SK-N-SH (cell line): ENCODE results near the gene LSS. TPM values are rescaled to one million over a fixed set of nuclear protein-coding genes. Genes with fewer than 3 reads are reported as not detected.
"Not testable (repeated sequence)": the region's sequence is repeated elsewhere in the genome, so short reads cannot be mapped to it uniquely, and the experiment has no call there.

ENCODE experiments used
- CTCF ChIA-PET: fragments of 300-600, 350-600 bp; formaldehyde crosslinking; extraction: SDS; loops from one replicate; lab custom pipeline; 2021; lab: Yijun Ruan, JAX
- POLR2A ChIA-PET: fragments of 350-600 bp; sonication (Branson Sonifier 250); formaldehyde crosslinking; extraction: SDS; loops from one replicate; lab custom pipeline; 2020; ENCODE audit warnings: antibody characterized with exemption, inconsistent platforms; lab: Yijun Ruan, JAX
- DNase-seq: peaks from one replicate; pipeline ENCODE4 v3.0.0; 2012
- H2AFZ ChIP-seq: fragments of 200-600 bp; sonication (generic); 2 replicates; pipeline ENCODE4 v1.8.1; 2016; ENCODE audit warnings: antibody characterized with exemption, mild to moderate bottlenecking, low read depth
- H3F3A ChIP-seq: fragments of 200-600 bp; sonication (generic); replicated peaks from 2 replicates; pipeline ENCODE3; 2016; ENCODE audit warnings: antibody characterized with exemption, mild to moderate bottlenecking; ENCODE audit not compliant: insufficient read depth
- H3K27ac ChIP-seq, 2 experiments: fragments of 200-500 bp in 1 of 2; fragments of 200-600 bp in 1 of 2; sonication (Bioruptor generic) in 1 of 2; sonication (generic), shearing (Covaris generic) in 1 of 2; 2 replicates each; pipeline versions ENCODE4 v1.5.1 to v1.6.1; 2014 to 2016; ENCODE audit warnings: low read depth in 2 of 2, inconsistent platforms in 1 of 2, low read length in 1 of 2, mild to moderate bottlenecking in 1 of 2, mixed read lengths in 1 of 2
- H3K27me3 ChIP-seq: fragments of 200-600 bp; sonication (generic), shearing (Covaris generic); 2 replicates; pipeline ENCODE4 v1.6.1; 2016; ENCODE audit warnings: mixed run types; ENCODE audit not compliant: insufficient read depth
- H3K36me3 ChIP-seq, 2 experiments: fragments of 200-500 bp in 1 of 2; fragments of 200-600 bp in 1 of 2; sonication (Bioruptor generic) in 1 of 2; sonication (generic) in 1 of 2; replicated peaks in 1 of 2; 2 replicates each; pipeline versions ENCODE3 to v1.5.1; 2014 to 2016; ENCODE audit warnings: low read length in 1 of 2, mild to moderate bottlenecking in 1 of 2; ENCODE audit not compliant: insufficient read depth in 2 of 2, control insufficient read depth in 1 of 2
- H3K4me1 ChIP-seq, 2 experiments: fragments of 200-500 bp in 1 of 2; fragments of 200-600 bp in 1 of 2; sonication (Bioruptor generic) in 1 of 2; sonication (generic), shearing (Covaris generic) in 1 of 2; 2 replicates each; pipeline versions ENCODE4 v1.5.1 to v1.6.1; 2014 to 2016; ENCODE audit warnings: low read depth in 1 of 2, low read length in 1 of 2, mixed run types in 1 of 2; ENCODE audit not compliant: insufficient read depth in 2 of 2, control insufficient read depth in 1 of 2
- H3K4me2 ChIP-seq: fragments of 200-600 bp; sonication (generic), shearing (Covaris generic); 2 replicates; pipeline ENCODE4 v1.6.1; 2017; ENCODE audit warnings: mixed run types
- H3K4me3 ChIP-seq, 2 experiments: fragments of 200-500 bp in 1 of 2; fragments of 200-600 bp in 1 of 2; sonication (Bioruptor generic) in 1 of 2; sonication (generic), shearing (Covaris generic) in 1 of 2; 2 replicates each; pipeline versions ENCODE4 v1.5.1 to v1.8.1; 2014 to 2016; ENCODE audit warnings: low read depth in 2 of 2, inconsistent platforms in 1 of 2, low read length in 1 of 2, mild to moderate bottlenecking in 1 of 2, mixed read lengths in 1 of 2, moderate library complexity in 1 of 2
- H3K79me2 ChIP-seq: fragments of 200-600 bp; sonication (generic); 2 replicates; pipeline ENCODE4 v1.8.1; 2017; ENCODE audit warnings: mild to moderate bottlenecking; ENCODE audit not compliant: insufficient read depth
- H3K9ac ChIP-seq: fragments of 200-600 bp; sonication (generic); 2 replicates; pipeline ENCODE4 v1.6.1; 2017; ENCODE audit warnings: mixed run types
- H3K9me2 ChIP-seq: fragments of 200-600 bp; sonication (generic); 2 replicates; pipeline ENCODE4 v1.6.1; 2017; ENCODE audit warnings: mixed run types
- H3K9me3 ChIP-seq: fragments of 200-600 bp; sonication (generic); 2 replicates; pipeline ENCODE4 v1.6.1; 2017; ENCODE audit warnings: mixed run types, mild to moderate bottlenecking, moderate library complexity
- H4K20me1 ChIP-seq: fragments of 200-600 bp; sonication (generic); 2 replicates; pipeline ENCODE4 v1.6.1; 2017; ENCODE audit warnings: mild to moderate bottlenecking, mixed run types; ENCODE audit not compliant: insufficient read depth
- EP300 ChIP-seq, 2 experiments: IDR thresholded peaks; 2 replicates each; pipeline versions ENCODE4 v1.4.0 to v1.6.1; 2012; ENCODE audit warnings: borderline replicate concordance in 1 of 2, low read depth in 1 of 2, low read length in 1 of 2
- RAD21 ChIP-seq: IDR thresholded peaks from 2 replicates; pipeline ENCODE4 v1.6.1; 2012; ENCODE audit warnings: mild to moderate bottlenecking, low read length
- RXRA ChIP-seq: IDR thresholded peaks from 2 replicates; pipeline ENCODE4 v1.4.0; 2012; ENCODE audit warnings: low read depth, mild to moderate bottlenecking, borderline replicate concordance
- WGBS: methylation state at CpG from one replicate; pipeline ENCODE4 v1.1.6; 2017; ENCODE audit warnings: low lambda C conversion rate; 5-methylcytosine and 5-hydroxymethylcytosine counted together
- polyA plus RNA-seq, 3 experiments: library from polyadenylated mRNA; depleted of rRNA; stranded (reverse); fragments of >200 nt; gene quantifications; 2 replicates each; pipeline ENCODE4 v1.2.3, GENCODE V29; 2012

LSS gene
- polyA plus RNA-seq, 1 of the 3 experiments (the other 2 are of a cell fraction), result 38.7 TPM

DNA sequence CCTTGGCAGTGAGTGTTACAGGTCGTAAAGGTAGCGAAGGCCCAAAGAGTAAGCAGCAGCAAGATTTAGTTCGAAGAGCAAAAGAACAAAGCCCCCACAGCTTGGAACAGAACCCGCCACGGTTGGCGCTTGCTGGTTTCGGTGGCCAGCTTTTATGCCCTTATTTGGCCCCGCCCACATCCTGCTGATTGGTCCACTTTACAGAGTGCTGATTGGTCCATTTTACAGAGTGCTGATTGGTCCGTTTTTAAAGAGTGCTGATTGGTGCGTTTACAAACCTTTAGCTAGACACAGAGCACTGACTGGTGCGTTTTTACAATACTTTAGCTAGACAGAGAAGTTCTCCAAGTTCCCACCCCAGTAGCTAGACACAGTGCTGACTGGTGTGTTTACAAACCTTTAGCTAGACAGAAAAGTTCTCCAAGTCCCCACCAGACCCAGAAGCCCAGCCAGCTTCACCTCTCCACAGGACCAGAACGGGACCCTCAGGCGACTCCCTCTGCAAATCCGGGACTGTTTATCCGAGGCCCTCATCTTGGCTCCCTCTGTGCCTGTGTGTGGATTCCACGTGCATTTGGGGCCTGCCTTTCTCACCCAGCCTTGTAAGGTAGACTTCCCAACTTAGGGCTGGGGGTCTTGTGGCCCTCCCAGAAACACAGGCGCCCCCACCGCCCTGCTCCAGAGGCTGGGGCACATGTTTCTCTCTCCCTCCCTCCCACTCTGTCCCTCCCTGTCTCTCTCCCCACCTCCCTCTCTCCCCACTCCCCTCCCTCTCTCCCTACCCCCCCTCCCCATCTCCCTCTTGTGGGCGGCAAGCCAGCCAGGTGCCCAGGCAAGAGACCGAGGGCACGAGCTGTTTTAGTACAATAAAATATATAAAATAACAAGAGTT lies 85.7 kb downstream of the LSS start:
- Histone ChIP-seq H2AFZ (no peak overlapping the region; the same call in 1 of the 2 replicates), H3K27me3 (no peaks in the 10 kb centered on the region), H3K9ac (no peak overlapping the region), H3K79me2 (no peaks in the 10 kb centered on the region), H3K4me2 (no peak overlapping the region), H3K4me3 (no peak overlapping the region), H3K9me2 (no peaks in the 10 kb centered on the region), H4K20me1 (no peaks in the 10 kb centered on the region), H3K27ac (no peak overlapping the region), H3K9me3 (no peaks in the 10 kb centered on the region), H3F3A (no peaks in the 10 kb centered on the region), H3K4me1 (peaks cover 0 to 10% of the 10 kb centered on the region in 2 experiments; a peak in 1 of 4 replicates), H3K36me3 (no peaks in the 10 kb centered on the region)
- ChIA-PET CTCF (interaction anchor here (0.6 to 2.7 kb wide), 43 partner anchors 10 to 587 kb away, joined by 3 to 28 read pairs (median 4); partner anchors contain the start of genes COL6A1, MCM3AP and YBEY), POLR2A (interaction anchor here (1.3 to 1.5 kb wide), 3 partner anchors 10 to 171 kb away, joined by 3 to 7 read pairs (median 3); no protein-coding TSS in a partner anchor)
- no peak for TF ChIP-seq RAD21
- 83% methylated on average over 21 of the region's 21 CpGs for WGBS
- no peak for DNase-seq

DNA sequence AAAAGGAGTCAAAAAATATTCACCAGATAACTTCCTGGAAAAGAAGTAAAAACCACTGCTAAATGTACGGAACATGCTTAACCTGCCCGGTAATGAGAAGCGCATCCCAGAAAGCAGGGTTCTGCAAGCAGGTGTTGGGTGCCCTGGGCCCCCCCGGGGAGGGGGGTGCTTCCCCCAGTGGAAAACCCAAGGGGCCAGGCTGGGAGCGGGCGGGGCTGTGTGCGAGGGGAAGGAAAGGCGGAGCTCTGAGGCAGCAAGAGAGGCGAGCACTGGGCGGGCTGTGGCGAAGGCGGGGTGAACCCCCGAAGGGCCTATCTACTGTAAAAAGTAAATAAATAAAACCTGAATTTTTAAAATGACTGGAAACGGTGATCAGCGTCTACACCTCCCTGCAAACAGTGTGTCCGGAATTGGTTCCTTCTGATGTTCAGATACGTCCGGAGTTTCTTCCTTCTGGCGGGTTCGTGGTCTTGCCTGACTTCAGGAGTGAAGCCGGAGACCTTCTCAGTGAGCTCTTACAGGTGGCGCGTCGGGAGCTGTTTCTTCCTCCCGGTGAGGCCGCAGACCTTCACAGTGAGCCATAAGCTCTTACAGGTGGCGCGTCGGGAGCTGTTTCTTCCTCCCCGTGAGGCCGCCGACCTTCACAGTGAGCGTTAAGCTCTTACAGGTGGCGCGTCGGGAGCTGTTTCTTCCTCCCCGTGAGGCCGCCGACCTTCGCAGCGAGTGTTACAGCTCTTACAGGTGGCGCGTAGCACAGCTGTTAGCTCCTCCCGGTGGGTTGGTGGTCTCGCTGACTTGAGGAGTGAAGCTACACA lies 86.6 kb downstream of the LSS start:
- WGBS, result 95% methylated on average over 44 of the region's 45 CpGs
- no peaks in the 10 kb centered on the region for H3K27me3 ChIP-seq
- no peak overlapping the region for H3K9ac ChIP-seq
- TF ChIP-seq EP300 (IDR thresholded peaks at IDR 0.05; ENCODE audit: borderline replicate concordance in 1 of 2, low read depth in 1 of 2, low read length in 1 of 2), result no peak
- no peak for TF ChIP-seq RXRA
- no peak overlapping the region for H3K4me2 ChIP-seq
- no peak overlapping the region for H2AFZ ChIP-seq
- no peak for DNase-seq
- ChIA-PET CTCF (interaction anchor here (0.7 to 2.7 kb wide), 11 partner anchors 13 to 586 kb away, joined by 3 to 28 read pairs (median 6); no protein-coding TSS in a partner anchor), POLR2A (interaction anchor here (1.5 kb wide), 1 partner anchor 11 kb away, joined by 3 read pairs; no protein-coding TSS in a partner anchor)
- H3K9me3 ChIP-seq, result no peaks in the 10 kb centered on the region
- no peaks in the 10 kb centered on the region for H3F3A ChIP-seq
- H3K4me1 ChIP-seq, result peaks cover 0 to 10% of the 10 kb centered on the region in 2 experiments; a peak in 1 of 4 replicates
- H3K9me2 ChIP-seq, result no peaks in the 10 kb centered on the region
- no peak overlapping the region for H3K27ac ChIP-seq
- H4K20me1 ChIP-seq, result no peaks in the 10 kb centered on the region
- no peak overlapping the region for H3K4me3 ChIP-seq
- H3K36me3 ChIP-seq, result no peaks in the 10 kb centered on the region
- no peaks in the 10 kb centered on the region for H3K79me2 ChIP-seq

- H3K36me3 ChIP-seq, H2AFZ ChIP-seq, H3K27ac ChIP-seq, H3K4me1 ChIP-seq, H3K79me2 ChIP-seq, H3K4me2 ChIP-seq, CTCF ChIA-PET, H3K9me2 ChIP-seq, H3K9me3 ChIP-seq, H3F3A ChIP-seq, H3K4me3 ChIP-seq, H4K20me1 ChIP-seq, POLR2A ChIA-PET, H3K9ac ChIP-seq, DNase-seq, H3K27me3 ChIP-seq: not testable (repeated sequence)
- 73% methylated on average over 27 of the region's 29 CpGs for WGBS
Measured at GRCh38 chr21:46140352-46141003, 88.1 kb downstream of the LSS start.
